Kasumi-1 (cell line): ENCODE results near the gene MST1R.
A peak's percentile ranks its signal among the peaks of the same experiment; 100 is the strongest.
"Not testable (repeated sequence)": the region's sequence is repeated elsewhere in the genome, so short reads cannot be mapped to it uniquely, and the experiment has no call there.

Experiments
- DNase-seq, 2 experiments: peaks; one replicate each; lab custom pipeline; 2025; lab: John Stamatoyannopoulos, UW

Gene MST1R

GRCh38 chr3:49911611-49912010 is 7.9 kb upstream of the MST1R start:
- no peak for DNase-seq

GRCh38 chr3:49911124-49911420 is 7.4 kb upstream of the MST1R start:
- DNase-seq: no peak

GRCh38 chr3:49910409-49911123 is 6.9 kb upstream of the MST1R start:
- DNase-seq: no peak

GRCh38 chr3:49908373-49909199 is 4.9 kb upstream of the MST1R start:
- no peak for DNase-seq

- DNase-seq: peak; percentile 66 to 73
Observed at GRCh38 chr3:49906073-49906743, 2.5 kb upstream of the MST1R start.

- DNase-seq: not testable (repeated sequence)
Observed at GRCh38 chr3:49904448-49904847, 775 bp upstream of the MST1R start.

- no peak for DNase-seq
Observed at GRCh38 chr3:49902511-49903345, 945 bp downstream of the MST1R start.

GRCh38 chr3:49901366-49902339 is 2.0 kb downstream of the MST1R start:
- no peak for DNase-seq

- no peak for DNase-seq
Observed at GRCh38 chr3:49900491-49901153, 3.1 kb downstream of the MST1R start.

GRCh38 chr3:49899815-49900214 is 3.9 kb downstream of the MST1R start:
- DNase-seq: peak; percentile 48 to 60

- no peak for DNase-seq
Observed at GRCh38 chr3:49898991-49899390, 4.7 kb downstream of the MST1R start.

- no peak for DNase-seq
Observed at GRCh38 chr3:49896345-49896744, 7.3 kb downstream of the MST1R start.

- no peak for DNase-seq
Observed at GRCh38 chr3:49895791-49896190, 7.9 kb downstream of the MST1R start.

GRCh38 chr3:49889296-49889695 is 14.4 kb downstream of the MST1R start:
- DNase-seq: no peak

- no peak for DNase-seq
Observed at GRCh38 chr3:49886922-49887265, 16.8 kb downstream of the MST1R start.

GRCh38 chr3:49883998-49884397 is 19.7 kb downstream of the MST1R start:
- no peak for DNase-seq

- no peak for DNase-seq
Observed at GRCh38 chr3:49882166-49882565, 21.5 kb downstream of the MST1R start.

GRCh38 chr3:49880581-49881315 is 22.9 kb downstream of the MST1R start:
- no peak for DNase-seq

GRCh38 chr3:49879721-49880120 is 24.0 kb downstream of the MST1R start:
- DNase-seq: no peak

GRCh38 chr3:49878686-49879085 is 25.0 kb downstream of the MST1R start:
- DNase-seq: no peak
